ENCODE results near the gene VTI1A.

GRCh38 chr10:112732277-112732921 lies 285.4 kb downstream of the VTI1A start:
- TF ChIP-seq POLR2A (IDR thresholded peaks at IDR 0.05) (no peak), CTCF (IDR thresholded peaks at IDR 0.05) (no peak), POLR2AphosphoS5 (IDR thresholded peaks at IDR 0.05) (no peak), EP300 (IDR thresholded peaks at IDR 0.05) (no peak)

Measured in upper lobe of left lung (tissue), 4 donors.